Erythroblast (primary cell): ENCODE results near the gene ACAN.

ENCODE experiments used
- DNase-seq, 2 experiments: peaks; one replicate each; lab custom pipeline; 2025; lab: John Stamatoyannopoulos, UW
- GATA1 ChIP-seq: IDR thresholded peaks from 2 replicates; pipeline ENCODE4 v1.6.1; 2011; ENCODE audit warnings: low read depth, mild to moderate bottlenecking, control low read depth, low read length, moderate library complexity
- POLR2A ChIP-seq: IDR thresholded peaks from 2 replicates; pipeline ENCODE4 v1.6.1; 2011; ENCODE audit warnings: mild to moderate bottlenecking, low read length

ACAN gene

GRCh38 chr15:88839146-88839545 lies 35.9 kb downstream of the ACAN start:
- TF ChIP-seq POLR2A (no peak), GATA1 (no peak)

GRCh38 chr15:88839961-88840360 lies 36.7 kb downstream of the ACAN start:
- no peak for DNase-seq
- no peak for TF ChIP-seq GATA1
- TF ChIP-seq POLR2A, result no peak

More at GRCh38 chr15:88839146-88839545, 35.9 kb downstream of the ACAN start:
- no peak for DNase-seq

GRCh38 chr15:88841236-88841635 lies 38.0 kb downstream of the ACAN start:
- TF ChIP-seq GATA1 (no peak), POLR2A (no peak)
- no peak for DNase-seq

- no peak for TF ChIP-seq GATA1
- no peak for DNase-seq
These were observed 38.9 kb downstream of the ACAN start for GRCh38 chr15:88842156-88842555.

- no peak for DNase-seq
- TF ChIP-seq POLR2A (no peak), GATA1 (no peak)
These were observed 40.1 kb downstream of the ACAN start for GRCh38 chr15:88843334-88843733.

GRCh38 chr15:88844749-88845386 lies 41.6 kb downstream of the ACAN start:
- TF ChIP-seq GATA1 (no peak), POLR2A (no peak)
- no peak for DNase-seq

- no peak for DNase-seq
- TF ChIP-seq GATA1 (no peak), POLR2A (no peak)
These were observed 42.4 kb downstream of the ACAN start for GRCh38 chr15:88845616-88846015.

GRCh38 chr15:88847144-88847543 lies 43.9 kb downstream of the ACAN start:
- DNase-seq, result no peak
- no peak for TF ChIP-seq GATA1
- no peak for TF ChIP-seq POLR2A

- DNase-seq, result no peak
- TF ChIP-seq GATA1 (no peak), POLR2A (no peak)
These were observed 45.0 kb downstream of the ACAN start for GRCh38 chr15:88848203-88848602.

GRCh38 chr15:88849376-88850072 lies 46.3 kb downstream of the ACAN start:
- no peak for DNase-seq

GRCh38 chr15:88852476-88852875 lies 49.2 kb downstream of the ACAN start:
- TF ChIP-seq POLR2A (no peak), GATA1 (no peak)

More at GRCh38 chr15:88849376-88850072, 46.3 kb downstream of the ACAN start:
- TF ChIP-seq POLR2A, result no peak
- no peak for TF ChIP-seq GATA1

GRCh38 chr15:88858934-88859333 lies 55.7 kb downstream of the ACAN start:
- no peak for DNase-seq
- TF ChIP-seq POLR2A (no peak), GATA1 (no peak)

More at GRCh38 chr15:88852476-88852875, 49.2 kb downstream of the ACAN start:
- no peak for DNase-seq

- DNase-seq, result no peak
- TF ChIP-seq GATA1, result no peak
- no peak for TF ChIP-seq POLR2A
These were observed 56.3 kb downstream of the ACAN start for GRCh38 chr15:88859550-88859949.

- DNase-seq, result no peak
- TF ChIP-seq GATA1 (no peak), POLR2A (no peak)
These were observed 57.0 kb downstream of the ACAN start for GRCh38 chr15:88860212-88860611.
